OCI-LY7 (cell line): ENCODE results near the gene MAML3. TPM values are rescaled to one million over a fixed set of nuclear protein-coding genes. Genes with fewer than 3 reads are reported as not detected.

Experiments
- BruUV-seq: library from RNA; stranded (reverse); fragments of 400-500 nt; replicated peaks from 2 replicates; lab custom pipeline; 2021; lab: Mats Ljungman, UMichigan
- CTCF ChIA-PET: fragments of 300-600 bp; sonication (Branson Sonifier 250); formaldehyde crosslinking; loops from one replicate; lab custom pipeline; 2022; ENCODE audit warnings: antibody characterized with exemption; ENCODE audit not compliant: unreplicated experiment; lab: Charles Lee
- POLR2A ChIA-PET: fragments of 300-600 bp; sonication (Branson Sonifier 250); formaldehyde crosslinking; loops from one replicate; lab custom pipeline; 2022; ENCODE audit warnings: antibody characterized with exemption; lab: Charles Lee
- DNase-seq: peaks from one replicate; pipeline ENCODE4 v3.0.0-alpha.2; 2015; ENCODE audit warnings: low spot score
- H2AFZ ChIP-seq: fragments of 200-600 bp; sonication (generic), shearing (Covaris generic); 2 replicates; pipeline ENCODE4 v1.6.1; 2014; ENCODE audit warnings: mild to moderate bottlenecking, antibody characterized with exemption, low read length, moderate library complexity
- H3K27ac ChIP-seq: fragments of 200-600 bp; sonication (generic); 2 replicates; pipeline ENCODE4 v1.5.1; 2014; ENCODE audit warnings: mixed run types, low read depth, mild to moderate bottlenecking, moderate library complexity, low read length, inconsistent platforms; ENCODE audit not compliant: poor library complexity, severe bottlenecking
- H3K36me3 ChIP-seq: fragments of 200-600 bp; sonication (generic); 2 replicates; pipeline ENCODE4 v1.6.1; 2014; ENCODE audit warnings: mild to moderate bottlenecking, antibody characterized with exemption, low read length, moderate library complexity, mixed read lengths; ENCODE audit not compliant: insufficient read depth
- H3K4me1 ChIP-seq: fragments of 200-600 bp; sonication (generic); 2 replicates; pipeline ENCODE4 v1.5.1; 2014; ENCODE audit warnings: mild to moderate bottlenecking, low read length; ENCODE audit not compliant: insufficient read depth, poor library complexity, severe bottlenecking
- H3K4me2 ChIP-seq: fragments of 200-600 bp; sonication (generic); 2 replicates; pipeline ENCODE4 v1.6.1; 2014; ENCODE audit warnings: mild to moderate bottlenecking, low read length
- H3K4me3 ChIP-seq: fragments of 200-600 bp; sonication (generic); 2 replicates; pipeline ENCODE4 v1.5.1; 2014; ENCODE audit warnings: mild to moderate bottlenecking, low read depth, low read length; ENCODE audit not compliant: poor library complexity, severe bottlenecking
- H3K79me2 ChIP-seq: fragments of 200-600 bp; sonication (generic); 2 replicates; pipeline ENCODE4 v1.6.1; 2016; ENCODE audit warnings: low read depth, mild to moderate bottlenecking, low read length, moderate library complexity, mixed read lengths; ENCODE audit not compliant: insufficient read depth
- H3K9me2 ChIP-seq: fragments of 200-600 bp; sonication (generic); 2 replicates; pipeline ENCODE4 v1.6.1; 2016; ENCODE audit warnings: mild to moderate bottlenecking, low read length, mixed read lengths; ENCODE audit not compliant: insufficient read depth
- H3K9me3 ChIP-seq: fragments of 200-600 bp; sonication (generic); 2 replicates; pipeline ENCODE4 v1.6.1; 2014; ENCODE audit warnings: mild to moderate bottlenecking, mixed run types, low read length, mixed read lengths
- H4K20me1 ChIP-seq: fragments of 200-600 bp; sonication (generic); 2 replicates; pipeline ENCODE4 v1.6.1; 2014; ENCODE audit warnings: mild to moderate bottlenecking, antibody characterized with exemption, low read length, moderate library complexity, mixed read lengths; ENCODE audit not compliant: insufficient read depth
- CTCF ChIP-seq: fragments of 200-600 bp; sonication (generic); conservative IDR thresholded peaks from 2 replicates; pipeline ENCODE4 v1.5.1; 2014; ENCODE audit warnings: mild to moderate bottlenecking, antibody characterized with exemption, low read length, moderate library complexity, mixed read lengths
- EZH2phosphoT487 ChIP-seq: fragments of 200-600 bp; sonication (generic); IDR thresholded peaks from 2 replicates; pipeline ENCODE4 v1.6.1; 2018; ENCODE audit warnings: low read depth, borderline replicate concordance, mild to moderate bottlenecking, mixed run types, antibody characterized with exemption, low read length, moderate library complexity, mixed read lengths
- intact Hi-C: fragments of 100-400 bp; cut with micrococcal nuclease; formaldehyde crosslinking; loops from one replicate; pipeline ENCODE4 v1.10.0; 2022; ENCODE audit not compliant: unreplicated experiment
- total RNA-seq, 2 experiments: library from RNA; depleted of rRNA in 1 of 2; stranded (reverse); fragments of >200 nt in 1 of 2; shearing (Covaris generic) in 1 of 2; gene quantifications; 2 replicates each; pipeline ENCODE4 v1.2.3, GENCODE V29; 2014 to 2022

Gene MAML3
- total RNA-seq, 2 experiments from 2014 or later = 0.80 to 1.2 TPM

- no peak for TF ChIP-seq CTCF
- no peak for TF ChIP-seq EZH2phosphoT487
- intact Hi-C loops = no loop called here
- no peaks in the 10 kb centered on the region for H3K9me2 ChIP-seq
- H3K4me1 ChIP-seq = no peaks in the 10 kb centered on the region
- H3K79me2 ChIP-seq = no peaks in the 10 kb centered on the region
- no peak for DNase-seq
- BruUV-seq = no TSS peak
- no peak overlapping the region for H3K4me3 ChIP-seq
- ChIA-PET POLR2A (no interaction called here), CTCF (no interaction called here)
- no peak overlapping the region for H3K4me2 ChIP-seq
- H3K27ac ChIP-seq = no peak overlapping the region
- H3K9me3 ChIP-seq = no peaks in the 10 kb centered on the region
- H4K20me1 ChIP-seq = no peaks in the 10 kb centered on the region
- no peak overlapping the region for H2AFZ ChIP-seq
- no peaks in the 10 kb centered on the region for H3K36me3 ChIP-seq
Measured at GRCh38 chr4:139942241-139942640, 211.7 kb downstream of the MAML3 start.

- H3K9me3 ChIP-seq = no peaks in the 10 kb centered on the region
- no peak overlapping the region for H3K27ac ChIP-seq
- CTCF ChIA-PET = no interaction called here
- H3K4me3 ChIP-seq = no peak overlapping the region
- no peaks in the 10 kb centered on the region for H3K36me3 ChIP-seq
- POLR2A ChIA-PET = interaction anchor here (1.0 kb wide), 1 partner anchor 57 kb away, joined by 3 read pairs; no protein-coding TSS in a partner anchor
- H2AFZ ChIP-seq = no peak overlapping the region
- no peaks in the 10 kb centered on the region for H4K20me1 ChIP-seq
- H3K9me2 ChIP-seq = no peaks in the 10 kb centered on the region
- DNase-seq = no peak
- BruUV-seq = no TSS peak
- no peak overlapping the region for H3K4me2 ChIP-seq
- TF ChIP-seq EZH2phosphoT487 (no peak), CTCF (no peak)
- intact Hi-C loops = no loop called here
- no peaks in the 10 kb centered on the region for H3K79me2 ChIP-seq
- no peaks in the 10 kb centered on the region for H3K4me1 ChIP-seq
Measured at GRCh38 chr4:139940600-139940999, 213.4 kb downstream of the MAML3 start.

- BruUV-seq = no TSS peak
Measured at GRCh38 chr4:139938414-139938813, 215.6 kb downstream of the MAML3 start.

More at GRCh38 chr4:139938414-139938813, 215.6 kb downstream of the MAML3 start:
- H4K20me1 ChIP-seq = no peaks in the 10 kb centered on the region
- H3K27ac ChIP-seq = no peak overlapping the region
- H3K79me2 ChIP-seq = no peaks in the 10 kb centered on the region
- TF ChIP-seq CTCF = no peak
- no peak for TF ChIP-seq EZH2phosphoT487
- no peaks in the 10 kb centered on the region for H3K4me1 ChIP-seq
- DNase-seq = no peak
- H3K9me3 ChIP-seq = no peaks in the 10 kb centered on the region
- no peak overlapping the region for H2AFZ ChIP-seq
- H3K4me2 ChIP-seq = no peak overlapping the region
- H3K36me3 ChIP-seq = no peaks in the 10 kb centered on the region
- H3K4me3 ChIP-seq = no peak overlapping the region
- intact Hi-C loops = no loop called here
- POLR2A ChIA-PET = no interaction called here
- CTCF ChIA-PET = no interaction called here
- H3K9me2 ChIP-seq = no peaks in the 10 kb centered on the region
